ENCODE results near the gene CEMP1. TPM values are rescaled to one million over a fixed set of nuclear protein-coding genes. Genes with fewer than 3 reads are reported as not detected.

Gene CEMP1
- total RNA-seq, 1 experiment from 2014 or later = not detected

GRCh38 chr16:2507665-2508064, 23.5 kb downstream of the CEMP1 start:
- Histone ChIP-seq H3K27me3 (ENCODE audit: insufficient read depth, low read length) (no peaks in the 10 kb centered on the region), H2AFZ (ENCODE audit: low read length) (no peak overlapping the region), H3K9me3 (ENCODE audit: control insufficient read depth, low read depth, low read length) (no peaks in the 10 kb centered on the region), H3K79me1 (ENCODE audit: insufficient read depth, low read depth, low read length, poor library complexity, severe bottlenecking) (no peaks in the 10 kb centered on the region), H3K4ac (ENCODE audit: low read depth, low read length) (no peak overlapping the region), H3K23me2 (ENCODE audit: insufficient read length, low read depth, low read length, poor library complexity, severe bottlenecking) (no peaks in the 10 kb centered on the region), H2BK5ac (ENCODE audit: insufficient read length, low read length) (no peak overlapping the region), H3T11ph (ENCODE audit: low read length) (no peak overlapping the region), H3K4me1 (ENCODE audit: insufficient read depth, low read length) (no peaks in the 10 kb centered on the region; the same call in 1 of the 2 replicates), H4K20me1 (ENCODE audit: control insufficient read depth, insufficient read depth, insufficient read length) (no peaks in the 10 kb centered on the region), H2BK12ac (ENCODE audit: insufficient read length, low read depth, low read length) (no peak overlapping the region), H2BK20ac (ENCODE audit: low read depth, low read length, poor library complexity, severe bottlenecking) (no peak overlapping the region), H3K23ac (ENCODE audit: insufficient read length, low read depth, low read length) (no peak overlapping the region), H3K27ac (ENCODE audit: insufficient read length, low read depth, low read length) (no peak overlapping the region), H3K56ac (ENCODE audit: insufficient read length, low read depth, low read length) (no peak overlapping the region), H2AK5ac (ENCODE audit: insufficient read length, low read length) (no peak overlapping the region), H2BK15ac (ENCODE audit: low read depth, low read length) (no peak overlapping the region), H4K5ac (ENCODE audit: insufficient read length, low read depth, low read length) (no peak overlapping the region), H3K18ac (ENCODE audit: insufficient read length, low read depth, low read length) (no peak overlapping the region), H3K4me2 (ENCODE audit: insufficient read depth, insufficient read length, low read length) (no peak overlapping the region), H3K9ac (ENCODE audit: extremely low read depth, insufficient read length, low read length) (no peak overlapping the region), H3K14ac (ENCODE audit: insufficient read depth, low read length) (no peak overlapping the region), H4K91ac (ENCODE audit: insufficient read length, low read depth, low read length) (no peak overlapping the region), H3K79me2 (ENCODE audit: insufficient read depth, low read length) (no peaks in the 10 kb centered on the region), H2BK120ac (ENCODE audit: low read depth, low read length, poor library complexity, severe bottlenecking) (no peak overlapping the region), H4K8ac (replicated peaks; ENCODE audit: insufficient read length, low read depth, low read length) (no peak overlapping the region)
- no CpG with 5 or more reads among the region's 11 CpGs for WGBS (ENCODE audit: extremely low coverage, insufficient read length, low lambda C conversion rate)
- no peak for DNase-seq
- peak overlapping the region in 1 of 3 experiments; percentile 18; a peak in 1 of 7 replicates for H3K27ac Mint-ChIP-seq
- no peaks in the 10 kb centered on the region; a peak in 1 of 5 replicates for H3K9me3 Mint-ChIP-seq
- H3K4me1 Mint-ChIP-seq = peaks cover 17 to 29% of the 10 kb centered on the region in 2 experiments
- no peak for TF ChIP-seq CTCF (conservative IDR thresholded peaks at IDR 0.05)
- H3K27me3 Mint-ChIP-seq (ENCODE audit: low read depth) = peaks cover 5% of the 10 kb centered on the region
- no peak overlapping the region for H3K4me3 Mint-ChIP-seq
- H3K36me3 Mint-ChIP-seq (ENCODE audit: insufficient read depth in 1 of 3, low read depth in 3 of 3) = no peaks in the 10 kb centered on the region
